Pancreas (tissue), 10 donors: ENCODE data around the gene GNAS-AS1. TPM values are rescaled to one million over a fixed set of nuclear protein-coding genes. Genes with fewer than 3 reads are reported as not detected.
A peak's percentile ranks its signal among the peaks of the same experiment; 100 is the strongest.

Experiments
- ATAC-seq, 4 donors: fragments of 200-7000 bp; cut with Tn5 transposase; one replicate each; pipeline versions ENCODE4 v1.8.0 to v1.9.1; 2020; ENCODE audit warnings: mild to moderate bottlenecking in 4 of 4, moderate library complexity in 4 of 4
- DNase-seq, 6 donors: peaks; one replicate each; pipeline ENCODE4 v3.0.0-alpha.2; 2020
- FAIRE-seq: peaks from 2 replicates; lab custom pipeline; 2012; peaks lifted over from hg19 to GRCh38; lab: Jason Lieb, UNC
- H3K27ac ChIP-seq, 4 donors: fragments of 200-600 bp; sonication (generic); 1 replicate in 3 of 4; 2 replicates in 1 of 4; pipeline versions ENCODE4 v1.5.0 to v1.8.0; 2020
- H3K27me3 ChIP-seq, 4 donors: fragments of 200-600 bp; one replicate each; pipeline ENCODE4 v1.8.0; 2021
- H3K36me3 ChIP-seq, 3 donors: fragments of 200-600 bp; sonication (generic) in 1 of 3; one replicate each; pipeline versions ENCODE4 v1.5.0 to v1.8.0; 2020 to 2021
- H3K4me1 ChIP-seq, 3 donors: fragments of 200-600 bp; one replicate each; pipeline ENCODE4 v1.8.0; 2021
- H3K4me3 ChIP-seq, 4 donors: fragments of 200-600 bp; sonication (generic) in 2 of 4; one replicate each; pipeline versions ENCODE4 v1.5.0 to v1.8.0; 2020 to 2021
- H3K9me3 ChIP-seq, 4 donors: fragments of 200-600 bp; one replicate each; pipeline ENCODE4 v1.8.0; 2021
- WGBS, 2 donors: extraction: QIAGEN DNeasy Blood & Tissue Kit; methylation state at CpG; one replicate each; pipeline ENCODE4 v1.1.7; 2013; 5-methylcytosine and 5-hydroxymethylcytosine counted together
- intact Hi-C, 3 donors: fragments of 100-400 bp; cut with DNase I; formaldehyde crosslinking; loops; one replicate each; pipeline versions ENCODE4 v1.11.1 to v1.14.2; 2022
- polyA plus RNA-seq, 2 donors: library from polyadenylated mRNA; stranded (reverse); fragments of 200-250 nt; gene quantifications; one replicate each; pipeline ENCODE4 v1.2.3, GENCODE V29; 2013
- total RNA-seq, 6 donors: library from RNA; stranded (reverse); fragmentation: NEBNext Ultra II Directional in 4 of 6; extraction: Animal tissue kit (Norgen Biotek cat#: 25700) in 4 of 6; gene quantifications; one replicate each; pipeline versions ENCODE4 v1.2.1 to v1.2.4, GENCODE V29; 2021 to 2023
- TF ChIP-seq, protein P1 (sequence below), 4 donors: fragments of 200-600 bp; sonication (generic) in 3 of 4; IDR thresholded peaks; one replicate each; pipeline versions ENCODE4 v1.5.0 to v1.8.0; 2021; ENCODE audit warnings: antibody characterized with exemption in 4 of 4
- donor health status: healthy with polysubstance abuse.
- donor health status: DM: no; HTN: no; CAD: no; lungs with moderate emphysema.
- donor health status: DM: no; HTN: no; CAD: no.
- donor health status: control.
- donor health status: control.
- donor health status: Bipolar disorder and iron deficiency.
- donor health status: DM: yes; HTN: yes; CAD: no.
- donor health status: DM: no; HTN: no; CAD: no.
- donor health status: DM: no; HTN: no; CAD: no.
- donor health status: DM: yes; HTN: yes; CAD: no.

The GNAS-AS1 gene
- total and polyA plus RNA-seq, 8 donors, result 0.47 to 2.8 (median 0.58) TPM

DNA sequence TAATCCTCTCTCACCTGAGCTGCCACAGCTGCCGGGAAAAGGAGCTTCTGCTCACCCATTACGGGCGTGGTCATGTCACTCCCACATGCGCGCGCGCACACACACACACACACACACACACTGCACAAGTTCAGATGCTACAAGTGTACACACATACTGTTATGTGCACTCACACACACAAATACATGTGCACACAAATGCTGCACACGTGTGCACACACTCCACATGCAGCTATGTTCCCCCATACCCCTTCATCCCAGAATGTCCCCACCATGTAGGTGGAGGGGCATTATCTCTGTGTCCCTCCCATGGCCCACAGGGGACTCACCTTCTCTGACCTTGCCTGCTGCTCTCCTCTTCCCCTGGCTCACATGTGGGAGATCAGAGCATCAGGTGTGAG lies 37.3 kb downstream of the GNAS-AS1 start:
- 68 to 81% methylated on average over 8 of the region's 8 CpGs for WGBS, 2 donors
- no peak for FAIRE-seq
- intact Hi-C loops, result no loop called here

DNA sequence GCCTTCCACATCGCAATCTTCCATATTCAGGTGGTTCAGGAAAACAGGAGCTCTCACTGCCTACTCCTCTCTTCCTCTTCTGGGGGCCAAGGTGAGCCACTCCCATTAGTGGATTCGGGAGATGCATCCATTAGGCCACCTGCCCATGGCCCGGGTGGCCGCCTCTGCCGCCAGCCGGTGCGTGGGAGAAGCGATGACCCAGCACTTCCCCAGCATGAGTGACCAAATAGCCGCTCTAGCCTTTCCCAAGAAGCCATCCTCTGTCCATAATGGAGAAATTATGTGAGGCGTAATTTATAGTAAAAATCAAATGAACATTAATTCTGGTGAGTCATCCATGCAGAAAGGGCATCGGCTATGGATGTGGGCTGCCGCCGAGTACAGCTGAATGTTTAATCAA lies 39.4 kb downstream of the GNAS-AS1 start:
- no peak for FAIRE-seq
- DNase-seq, result no peak
- no peaks in the 10 kb centered on the region for H3K27me3 ChIP-seq

More for the DNA sequence above, 37.3 kb downstream of the GNAS-AS1 start:
- TF ChIP-seq, protein P1, sequence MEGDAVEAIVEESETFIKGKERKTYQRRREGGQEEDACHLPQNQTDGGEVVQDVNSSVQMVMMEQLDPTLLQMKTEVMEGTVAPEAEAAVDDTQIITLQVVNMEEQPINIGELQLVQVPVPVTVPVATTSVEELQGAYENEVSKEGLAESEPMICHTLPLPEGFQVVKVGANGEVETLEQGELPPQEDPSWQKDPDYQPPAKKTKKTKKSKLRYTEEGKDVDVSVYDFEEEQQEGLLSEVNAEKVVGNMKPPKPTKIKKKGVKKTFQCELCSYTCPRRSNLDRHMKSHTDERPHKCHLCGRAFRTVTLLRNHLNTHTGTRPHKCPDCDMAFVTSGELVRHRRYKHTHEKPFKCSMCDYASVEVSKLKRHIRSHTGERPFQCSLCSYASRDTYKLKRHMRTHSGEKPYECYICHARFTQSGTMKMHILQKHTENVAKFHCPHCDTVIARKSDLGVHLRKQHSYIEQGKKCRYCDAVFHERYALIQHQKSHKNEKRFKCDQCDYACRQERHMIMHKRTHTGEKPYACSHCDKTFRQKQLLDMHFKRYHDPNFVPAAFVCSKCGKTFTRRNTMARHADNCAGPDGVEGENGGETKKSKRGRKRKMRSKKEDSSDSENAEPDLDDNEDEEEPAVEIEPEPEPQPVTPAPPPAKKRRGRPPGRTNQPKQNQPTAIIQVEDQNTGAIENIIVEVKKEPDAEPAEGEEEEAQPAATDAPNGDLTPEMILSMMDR (IDR thresholded peaks at IDR 0.05), result no peak
- no peaks in the 10 kb centered on the region for H3K36me3 ChIP-seq
- no peak overlapping the region for H3K27ac ChIP-seq
- no peaks in the 10 kb centered on the region for H3K4me1 ChIP-seq
- no peaks in the 10 kb centered on the region for H3K9me3 ChIP-seq
- H3K4me3 ChIP-seq, result no peak overlapping the region
- ATAC-seq, result no peak
- DNase-seq, result no peak
- no peaks in the 10 kb centered on the region for H3K27me3 ChIP-seq

DNA sequence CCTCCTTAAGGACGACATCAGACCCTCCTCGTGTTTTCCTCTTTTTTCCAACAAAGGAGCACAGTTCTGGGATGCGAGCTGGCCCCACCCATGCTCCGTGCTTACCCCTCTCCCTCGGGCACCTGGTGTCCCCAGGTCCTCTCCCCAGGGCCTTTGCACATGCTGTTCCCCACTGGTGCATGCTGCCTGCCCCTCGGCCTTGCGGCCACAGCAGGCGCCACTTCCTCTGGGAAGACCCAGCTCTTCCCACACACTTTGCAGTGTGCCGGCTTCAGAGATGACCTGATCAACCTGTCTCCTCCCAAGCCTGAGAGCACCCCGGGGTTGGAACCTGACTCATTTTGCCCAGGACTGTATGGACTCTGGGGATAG lies 39.8 kb downstream of the GNAS-AS1 start:
- no peaks in the 10 kb centered on the region for H3K36me3 ChIP-seq
- FAIRE-seq (no peak), ATAC-seq (no peak), DNase-seq (no peak)
- H3K9me3 ChIP-seq, result no peaks in the 10 kb centered on the region
- WGBS, 2 donors, result 73 to 80% methylated on average over 10 of the region's 10 CpGs
- H3K4me1 ChIP-seq, result no peaks in the 10 kb centered on the region
- H3K4me3 ChIP-seq, result no peak overlapping the region
- TF ChIP-seq, protein P1 (IDR thresholded peaks at IDR 0.05), result no peak
- no peaks in the 10 kb centered on the region for H3K27me3 ChIP-seq
- H3K27ac ChIP-seq, result no peak overlapping the region
- intact Hi-C loops, result no loop called here

More for the DNA sequence above, 39.4 kb downstream of the GNAS-AS1 start:
- Histone ChIP-seq H3K9me3 (no peaks in the 10 kb centered on the region), H3K36me3 (no peaks in the 10 kb centered on the region), H3K27ac (no peak overlapping the region), H3K4me3 (no peak overlapping the region), H3K4me1 (no peaks in the 10 kb centered on the region)
- TF ChIP-seq, protein P1 (IDR thresholded peaks at IDR 0.05), result no peak
- 80 to 82% methylated on average over 13 of the region's 13 CpGs for WGBS, 2 donors
- intact Hi-C loops, result no loop called here
- peak in 1 of 4 donors; percentile 38 for ATAC-seq

DNA sequence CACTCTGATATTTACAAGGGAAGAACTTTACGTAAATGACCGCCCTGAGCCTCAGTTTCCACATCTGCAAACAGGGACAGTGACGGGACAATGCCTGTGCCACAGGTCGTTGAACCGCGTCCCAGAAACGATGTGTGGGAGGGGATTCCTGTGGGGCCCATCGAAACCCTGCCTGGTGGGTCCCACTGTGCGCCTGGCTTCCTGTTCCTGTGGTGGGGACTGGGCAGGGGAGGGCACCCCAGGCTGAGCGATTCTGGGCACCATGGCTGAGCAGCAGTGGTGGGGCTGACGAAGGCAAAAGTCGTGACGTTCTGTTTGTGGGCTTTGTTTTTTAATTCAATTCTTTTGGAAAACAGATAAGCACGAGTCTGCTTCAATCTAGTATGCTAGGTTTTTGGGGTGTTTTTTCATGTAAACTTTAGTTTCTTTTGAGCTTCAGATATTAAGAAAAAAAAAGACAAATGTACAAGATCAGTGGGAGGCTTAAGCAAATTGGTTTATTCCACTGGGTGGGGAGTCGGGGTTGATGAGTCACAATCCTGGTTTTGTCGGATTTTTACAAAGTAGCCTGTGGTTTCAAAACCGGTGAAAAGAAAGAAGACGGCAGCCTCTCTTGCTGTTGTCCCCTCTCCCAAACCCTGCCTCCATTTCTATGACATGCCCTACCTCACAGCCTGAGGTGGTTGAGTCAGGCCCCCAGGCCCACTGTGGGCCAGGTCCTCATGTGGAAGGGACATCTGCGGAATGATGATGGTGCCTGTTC lies 40.4 kb downstream of the GNAS-AS1 start:
- WGBS, 2 donors, result 67 to 79% methylated on average over 19 of the region's 19 CpGs
- ATAC-seq (no peak), FAIRE-seq (no peak), DNase-seq (no peak)
- H3K4me1 ChIP-seq, result no peaks in the 10 kb centered on the region
- TF ChIP-seq, protein P1 (IDR thresholded peaks at IDR 0.05), result no peak
- H3K9me3 ChIP-seq, result no peaks in the 10 kb centered on the region
- intact Hi-C loops, result no loop called here
- no peaks in the 10 kb centered on the region for H3K27me3 ChIP-seq
- no peak overlapping the region for H3K4me3 ChIP-seq
- no peak overlapping the region for H3K27ac ChIP-seq
- H3K36me3 ChIP-seq, result no peaks in the 10 kb centered on the region
